ENCODE results near the gene BGLAP. TPM values are rescaled to one million over a fixed set of nuclear protein-coding genes. Genes with fewer than 3 reads are reported as not detected.

BGLAP gene
- total RNA-seq, 1 experiment from 2014 or later = 2.4 TPM

DNA sequence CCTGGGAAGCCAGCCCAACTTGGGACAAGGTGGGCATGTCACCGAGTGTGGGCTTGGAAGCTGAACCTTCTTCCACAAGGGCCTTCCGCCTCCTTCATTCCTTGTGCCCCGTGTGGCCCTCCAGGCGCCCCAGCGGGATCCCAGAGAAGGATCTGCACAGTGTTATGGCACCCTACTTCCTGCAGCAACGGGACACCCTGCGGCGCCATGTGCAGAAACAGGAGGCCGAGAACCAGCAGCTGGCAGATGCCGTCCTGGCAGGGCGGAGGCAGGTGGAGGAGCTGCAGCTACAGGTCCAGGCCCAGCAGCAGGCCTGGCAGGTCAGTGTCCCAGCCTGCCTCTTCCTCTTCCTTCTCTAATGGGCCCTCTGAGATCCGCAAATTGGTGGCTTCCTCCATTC lies 5.8 kb upstream of the BGLAP start:
- Histone ChIP-seq H2BK20ac (ENCODE audit: low read depth, low read length, poor library complexity, severe bottlenecking) (no peak overlapping the region), H3K9ac (ENCODE audit: extremely low read depth, insufficient read length, low read length) (no peak overlapping the region), H3K4ac (ENCODE audit: low read depth, low read length) (no peak overlapping the region), H4K91ac (ENCODE audit: insufficient read length, low read depth, low read length) (no peak overlapping the region), H3T11ph (ENCODE audit: low read length) (no peak overlapping the region), H2BK12ac (ENCODE audit: insufficient read length, low read depth, low read length) (no peak overlapping the region), H3K14ac (ENCODE audit: insufficient read depth, low read length) (no peak overlapping the region), H3K4me2 (ENCODE audit: insufficient read depth, insufficient read length, low read length) (no peak overlapping the region), H3K79me2 (ENCODE audit: insufficient read depth, low read length) (no peaks in the 10 kb centered on the region), H2AFZ (ENCODE audit: low read length) (no peak overlapping the region), H2BK120ac (ENCODE audit: low read depth, low read length, poor library complexity, severe bottlenecking) (no peak overlapping the region), H3K9me3 (ENCODE audit: control insufficient read depth, low read depth, low read length) (no peaks in the 10 kb centered on the region), H4K5ac (ENCODE audit: insufficient read length, low read depth, low read length) (no peak overlapping the region), H2BK5ac (ENCODE audit: insufficient read length, low read length) (no peak overlapping the region), H3K27ac (ENCODE audit: insufficient read length, low read depth, low read length) (no peak overlapping the region), H3K4me1 (ENCODE audit: insufficient read depth, low read length) (no peaks in the 10 kb centered on the region), H3K56ac (ENCODE audit: insufficient read length, low read depth, low read length) (no peak overlapping the region), H4K20me1 (ENCODE audit: control insufficient read depth, insufficient read depth, insufficient read length) (no peaks in the 10 kb centered on the region), H2BK15ac (ENCODE audit: low read depth, low read length) (no peak overlapping the region), H4K8ac (replicated peaks; ENCODE audit: insufficient read length, low read depth, low read length) (no peak overlapping the region), H3K79me1 (ENCODE audit: insufficient read depth, low read depth, low read length, poor library complexity, severe bottlenecking) (no peaks in the 10 kb centered on the region), H2AK5ac (ENCODE audit: insufficient read length, low read length) (no peak overlapping the region), H3K23ac (ENCODE audit: insufficient read length, low read depth, low read length) (no peak overlapping the region), H3K27me3 (ENCODE audit: insufficient read depth, low read length) (no peaks in the 10 kb centered on the region), H3K23me2 (ENCODE audit: insufficient read length, low read depth, low read length, poor library complexity, severe bottlenecking) (no peaks in the 10 kb centered on the region), H3K18ac (ENCODE audit: insufficient read length, low read depth, low read length) (no peak overlapping the region)
- Mint-ChIP-seq H3K27me3 (ENCODE audit: low read depth) (no peaks in the 10 kb centered on the region), H3K4me3 (no peak overlapping the region), H3K27ac (no peak overlapping the region), H3K4me1 (peaks cover 0 to 2% of the 10 kb centered on the region in 2 experiments; a peak in 2 of 4 replicates), H3K9me3 (no peaks in the 10 kb centered on the region), H3K36me3 (ENCODE audit: insufficient read depth in 1 of 3, low read depth in 3 of 3) (peaks cover 24 to 65% (median 64%) of the 10 kb centered on the region in 3 experiments; a peak in 6 of 7 replicates)
- no peak for DNase-seq
- TF ChIP-seq, protein P1, sequence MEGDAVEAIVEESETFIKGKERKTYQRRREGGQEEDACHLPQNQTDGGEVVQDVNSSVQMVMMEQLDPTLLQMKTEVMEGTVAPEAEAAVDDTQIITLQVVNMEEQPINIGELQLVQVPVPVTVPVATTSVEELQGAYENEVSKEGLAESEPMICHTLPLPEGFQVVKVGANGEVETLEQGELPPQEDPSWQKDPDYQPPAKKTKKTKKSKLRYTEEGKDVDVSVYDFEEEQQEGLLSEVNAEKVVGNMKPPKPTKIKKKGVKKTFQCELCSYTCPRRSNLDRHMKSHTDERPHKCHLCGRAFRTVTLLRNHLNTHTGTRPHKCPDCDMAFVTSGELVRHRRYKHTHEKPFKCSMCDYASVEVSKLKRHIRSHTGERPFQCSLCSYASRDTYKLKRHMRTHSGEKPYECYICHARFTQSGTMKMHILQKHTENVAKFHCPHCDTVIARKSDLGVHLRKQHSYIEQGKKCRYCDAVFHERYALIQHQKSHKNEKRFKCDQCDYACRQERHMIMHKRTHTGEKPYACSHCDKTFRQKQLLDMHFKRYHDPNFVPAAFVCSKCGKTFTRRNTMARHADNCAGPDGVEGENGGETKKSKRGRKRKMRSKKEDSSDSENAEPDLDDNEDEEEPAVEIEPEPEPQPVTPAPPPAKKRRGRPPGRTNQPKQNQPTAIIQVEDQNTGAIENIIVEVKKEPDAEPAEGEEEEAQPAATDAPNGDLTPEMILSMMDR (conservative IDR thresholded peaks at IDR 0.05) = no peak
- WGBS (ENCODE audit: extremely low coverage, insufficient read length, low lambda C conversion rate) = no CpG with 5 or more reads among the region's 12 CpGs

All from H9 (cell line).